Loucy (cell line): Measurements from ENCODE around the gene OSBPL8.
"Not testable (repeated sequence)": the region's sequence is repeated elsewhere in the genome, so short reads cannot be mapped to it uniquely, and the experiment has no call there.

ENCODE experiments used
- H2AFZ ChIP-seq: fragments of 200-600 bp; sonication (generic); 2 replicates; pipeline ENCODE4 v1.6.0; 2016; ENCODE audit warnings: antibody characterized with exemption, mild to moderate bottlenecking, low read length, moderate library complexity
- H3F3A ChIP-seq: fragments of 200-600 bp; 2 replicates; pipeline ENCODE4 v1.6.0; 2016; ENCODE audit warnings: antibody characterized with exemption, low read depth, mild to moderate bottlenecking
- H3K27me3 ChIP-seq: fragments of 200-600 bp; sonication (generic); 2 replicates; pipeline ENCODE4 v1.6.1; 2014; ENCODE audit warnings: low read length, mild to moderate bottlenecking; ENCODE audit not compliant: insufficient read depth, poor library complexity, severe bottlenecking
- H3K36me3 ChIP-seq: fragments of 200-600 bp; sonication (generic); 2 replicates; pipeline ENCODE4 v1.6.1; 2016; ENCODE audit warnings: low read length; ENCODE audit not compliant: insufficient read depth
- H3K4me1 ChIP-seq: fragments of 200-600 bp; sonication (generic); 2 replicates; pipeline ENCODE4 v1.5.1; 2014; ENCODE audit warnings: low read length, mild to moderate bottlenecking; ENCODE audit not compliant: insufficient read depth, poor library complexity, severe bottlenecking
- H3K4me2 ChIP-seq: fragments of 200-600 bp; sonication (generic); 2 replicates; pipeline ENCODE4 v1.6.0; 2014; ENCODE audit warnings: antibody characterized with exemption, low read length, low read depth, mild to moderate bottlenecking; ENCODE audit not compliant: poor library complexity, severe bottlenecking
- H3K4me3 ChIP-seq: fragments of 200-600 bp; sonication (generic); 2 replicates; pipeline ENCODE4 v1.5.1; 2014; ENCODE audit warnings: low read length, mild to moderate bottlenecking, mixed read lengths; ENCODE audit not compliant: poor library complexity, severe bottlenecking
- H3K79me2 ChIP-seq: fragments of 200-600 bp; sonication (generic); 2 replicates; pipeline ENCODE4 v1.6.1; 2014; ENCODE audit warnings: low read length; ENCODE audit not compliant: insufficient read depth
- H3K9ac ChIP-seq: fragments of 200-600 bp; sonication (generic); 2 replicates; pipeline ENCODE4 v1.6.0; 2014; ENCODE audit warnings: mild to moderate bottlenecking, low read depth, low read length, moderate library complexity; ENCODE audit not compliant: poor library complexity, severe bottlenecking
- H3K9me2 ChIP-seq: fragments of 200-600 bp; sonication (generic); replicated peaks from 2 replicates; pipeline ENCODE4 v1.6.1; 2016; ENCODE audit warnings: low read depth, low read length, mixed read lengths
- H3K9me3 ChIP-seq: fragments of 200-600 bp; sonication (generic); 2 replicates; pipeline ENCODE4 v1.6.1; 2014; ENCODE audit warnings: mild to moderate bottlenecking, antibody characterized with exemption, low read length, low read depth; ENCODE audit not compliant: insufficient read depth
- H4K20me1 ChIP-seq: fragments of 200-600 bp; sonication (generic); 2 replicates; pipeline ENCODE4 v1.6.0; 2014; ENCODE audit warnings: antibody characterized with exemption, low read length, mild to moderate bottlenecking; ENCODE audit not compliant: insufficient read depth, poor library complexity, severe bottlenecking
- EZH2phosphoT487 ChIP-seq: fragments of 200-600 bp; IDR thresholded peaks from 2 replicates; pipeline ENCODE4 v1.6.1; 2018; ENCODE audit warnings: antibody characterized with exemption, mild to moderate bottlenecking, moderate library complexity, borderline replicate concordance
- TF ChIP-seq, protein P1 (sequence below): fragments of 200-600 bp; sonication (generic); conservative IDR thresholded peaks from 2 replicates; pipeline ENCODE4 v1.5.1; 2014; ENCODE audit warnings: mild to moderate bottlenecking, antibody characterized with exemption, low read length

Gene OSBPL8

DNA sequence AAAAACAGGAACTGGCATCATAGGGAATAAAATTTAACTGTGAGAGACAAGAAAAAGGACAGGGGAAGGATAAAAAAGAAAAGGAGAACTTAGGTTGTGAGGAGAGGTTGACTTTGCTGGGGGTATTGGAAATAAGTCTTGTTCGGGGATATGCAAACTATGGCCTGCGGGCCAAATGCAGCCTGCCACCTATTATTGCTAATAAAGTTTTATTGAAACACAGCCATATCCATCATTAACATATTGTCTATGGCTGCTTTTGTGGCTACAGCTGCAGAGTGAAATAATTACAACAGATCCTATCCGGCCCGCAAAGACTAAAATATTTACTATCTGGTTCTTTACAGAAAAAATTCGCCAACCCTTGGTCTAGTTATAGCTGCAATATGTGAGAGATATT is 230.0 kb downstream of the OSBPL8 start:
- no peaks in the 10 kb centered on the region for H3K9me2 ChIP-seq
- H3K4me2 ChIP-seq = no peak overlapping the region
- H3F3A ChIP-seq = no peaks in the 10 kb centered on the region
- no peaks in the 10 kb centered on the region for H4K20me1 ChIP-seq
- H3K4me3 ChIP-seq = no peak overlapping the region
- TF ChIP-seq, protein P1, sequence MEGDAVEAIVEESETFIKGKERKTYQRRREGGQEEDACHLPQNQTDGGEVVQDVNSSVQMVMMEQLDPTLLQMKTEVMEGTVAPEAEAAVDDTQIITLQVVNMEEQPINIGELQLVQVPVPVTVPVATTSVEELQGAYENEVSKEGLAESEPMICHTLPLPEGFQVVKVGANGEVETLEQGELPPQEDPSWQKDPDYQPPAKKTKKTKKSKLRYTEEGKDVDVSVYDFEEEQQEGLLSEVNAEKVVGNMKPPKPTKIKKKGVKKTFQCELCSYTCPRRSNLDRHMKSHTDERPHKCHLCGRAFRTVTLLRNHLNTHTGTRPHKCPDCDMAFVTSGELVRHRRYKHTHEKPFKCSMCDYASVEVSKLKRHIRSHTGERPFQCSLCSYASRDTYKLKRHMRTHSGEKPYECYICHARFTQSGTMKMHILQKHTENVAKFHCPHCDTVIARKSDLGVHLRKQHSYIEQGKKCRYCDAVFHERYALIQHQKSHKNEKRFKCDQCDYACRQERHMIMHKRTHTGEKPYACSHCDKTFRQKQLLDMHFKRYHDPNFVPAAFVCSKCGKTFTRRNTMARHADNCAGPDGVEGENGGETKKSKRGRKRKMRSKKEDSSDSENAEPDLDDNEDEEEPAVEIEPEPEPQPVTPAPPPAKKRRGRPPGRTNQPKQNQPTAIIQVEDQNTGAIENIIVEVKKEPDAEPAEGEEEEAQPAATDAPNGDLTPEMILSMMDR = no peak
- TF ChIP-seq EZH2phosphoT487 = no peak
- no peaks in the 10 kb centered on the region for H3K27me3 ChIP-seq
- no peaks in the 10 kb centered on the region for H3K79me2 ChIP-seq
- no peak overlapping the region for H2AFZ ChIP-seq
- H3K4me1 ChIP-seq = no peaks in the 10 kb centered on the region
- no peaks in the 10 kb centered on the region for H3K9me3 ChIP-seq
- H3K9ac ChIP-seq = no peak overlapping the region
- H3K36me3 ChIP-seq = no peaks in the 10 kb centered on the region

GRCh38 chr12:76329159-76329558 is 230.4 kb downstream of the OSBPL8 start:
- Histone ChIP-seq H3K9me3 (no peaks in the 10 kb centered on the region), H3K27me3 (no peaks in the 10 kb centered on the region), H3K4me2 (no peak overlapping the region), H3K36me3 (no peaks in the 10 kb centered on the region), H3K9me2 (no peaks in the 10 kb centered on the region), H4K20me1 (no peaks in the 10 kb centered on the region), H3K79me2 (no peaks in the 10 kb centered on the region), H3K9ac (no peak overlapping the region), H3F3A (no peaks in the 10 kb centered on the region), H2AFZ (no peak overlapping the region), H3K4me1 (no peaks in the 10 kb centered on the region), H3K4me3 (no peak overlapping the region)
- TF ChIP-seq, protein P1 = no peak
- no peak for TF ChIP-seq EZH2phosphoT487

GRCh38 chr12:76319595-76320319 is 239.8 kb downstream of the OSBPL8 start:
- H3K9me3 ChIP-seq, H3K4me1 ChIP-seq, H3K9me2 ChIP-seq, H3F3A ChIP-seq, H3K4me3 ChIP-seq, H3K27me3 ChIP-seq, H2AFZ ChIP-seq, H3K79me2 ChIP-seq, H3K36me3 ChIP-seq, H3K9ac ChIP-seq, H3K4me2 ChIP-seq, H4K20me1 ChIP-seq: not testable (repeated sequence)
